NCI-H2107 treated with DMSO at 0.1 percent for 48 hours (cell line): ENCODE results near the gene PLA2G4C.
"Not testable (repeated sequence)": the region's sequence is repeated elsewhere in the genome, so short reads cannot be mapped to it uniquely, and the experiment has no call there.

ENCODE experiments used
- DNase-seq: peaks from one replicate; lab custom pipeline; 2025; ENCODE audit not compliant: unreplicated experiment; lab: John Stamatoyannopoulos, UW

Gene PLA2G4C

DNA sequence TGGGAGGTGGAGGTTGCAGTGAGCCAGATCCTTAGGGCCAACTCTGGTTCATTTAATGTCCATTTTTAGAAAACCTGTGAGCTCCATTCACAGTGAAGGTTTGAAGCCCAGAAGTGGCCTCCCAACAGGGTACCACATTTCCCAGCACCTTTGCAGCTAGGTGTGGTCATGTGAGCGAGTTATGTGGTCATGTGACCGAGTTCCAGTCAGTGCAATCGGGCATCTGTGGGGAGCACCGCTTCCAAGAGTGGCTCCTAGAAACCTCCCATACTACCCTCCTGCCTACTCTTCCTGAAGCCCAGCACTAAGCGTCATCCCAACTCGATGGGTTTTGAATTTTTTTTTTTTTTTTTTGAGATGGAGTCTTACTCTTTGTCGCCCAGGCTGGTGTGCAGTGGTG, 663 bp upstream of the PLA2G4C start:
- DNase-seq, result peak; percentile 37

- DNase-seq, result no peak
Observed at GRCh38 chr19:48108997-48109782, 1.4 kb downstream of the PLA2G4C start.

GRCh38 chr19:48103922-48104321, 6.7 kb downstream of the PLA2G4C start:
- no peak for DNase-seq

- no peak for DNase-seq
Observed at GRCh38 chr19:48102870-48103751, 7.5 kb downstream of the PLA2G4C start.

DNA sequence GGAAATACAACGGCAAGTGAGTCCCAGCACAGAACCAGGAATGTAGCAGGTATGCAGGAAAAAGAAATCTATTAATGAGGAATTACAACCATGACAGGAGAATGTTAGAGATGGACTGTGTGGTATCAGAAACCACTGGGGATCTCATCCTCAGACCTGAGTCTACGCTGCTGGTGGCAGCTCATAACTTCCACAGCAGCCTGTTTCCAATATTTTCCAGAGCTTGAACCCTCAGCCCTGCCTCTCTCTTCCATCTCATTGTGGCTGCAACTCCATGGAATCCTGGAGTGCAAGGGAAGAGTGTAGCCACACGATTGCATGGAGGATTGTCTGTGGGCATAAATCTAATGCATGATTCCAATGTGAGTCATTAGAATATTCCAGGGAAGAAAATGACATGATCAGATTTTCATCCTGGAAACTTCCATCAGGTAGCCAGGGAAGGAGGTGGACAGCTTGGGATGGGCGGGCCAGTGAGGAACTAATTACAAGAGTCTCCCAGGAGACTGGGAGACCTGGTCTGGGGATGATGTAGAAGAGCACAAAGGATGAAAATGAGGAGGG, 14.9 kb downstream of the PLA2G4C start:
- no peak for DNase-seq

GRCh38 chr19:48094855-48095203, 15.8 kb downstream of the PLA2G4C start:
- no peak for DNase-seq

DNA sequence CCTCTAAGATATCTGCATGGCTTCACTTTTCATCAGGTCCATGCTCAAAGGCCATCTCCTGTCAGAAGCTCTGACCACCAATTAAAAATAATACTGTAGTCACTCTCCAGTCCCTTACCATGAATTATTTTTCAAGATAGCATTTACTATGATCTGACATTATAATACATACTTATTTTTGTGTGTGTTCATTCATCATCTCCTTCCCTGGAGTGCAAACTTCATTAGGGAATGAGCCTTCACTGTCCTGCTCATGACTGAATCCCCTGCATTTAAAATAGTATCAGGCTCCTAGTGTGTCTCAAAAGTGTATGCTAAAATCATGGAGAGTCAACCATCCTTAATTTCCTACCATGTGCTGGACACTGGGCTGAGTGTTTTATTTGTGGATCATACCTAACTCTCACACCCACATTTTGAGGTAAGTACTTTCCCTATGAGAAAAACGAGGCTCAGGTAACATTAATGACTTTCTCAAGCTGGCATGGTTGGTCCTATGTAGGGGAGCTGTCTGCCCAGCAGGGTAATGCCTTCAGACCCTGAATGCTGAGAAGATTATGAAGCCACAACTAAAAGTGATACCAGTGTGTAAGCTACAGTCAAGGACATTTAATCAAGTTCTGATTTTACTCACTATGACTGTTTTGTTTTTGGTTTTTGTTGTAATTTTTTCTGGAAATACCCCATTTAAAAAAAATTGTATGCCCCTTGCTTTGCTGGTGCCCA, 16.3 kb downstream of the PLA2G4C start:
- DNase-seq, result no peak

- DNase-seq, result not testable (repeated sequence)
Observed at GRCh38 chr19:48091111-48091718, 19.4 kb downstream of the PLA2G4C start.

DNA sequence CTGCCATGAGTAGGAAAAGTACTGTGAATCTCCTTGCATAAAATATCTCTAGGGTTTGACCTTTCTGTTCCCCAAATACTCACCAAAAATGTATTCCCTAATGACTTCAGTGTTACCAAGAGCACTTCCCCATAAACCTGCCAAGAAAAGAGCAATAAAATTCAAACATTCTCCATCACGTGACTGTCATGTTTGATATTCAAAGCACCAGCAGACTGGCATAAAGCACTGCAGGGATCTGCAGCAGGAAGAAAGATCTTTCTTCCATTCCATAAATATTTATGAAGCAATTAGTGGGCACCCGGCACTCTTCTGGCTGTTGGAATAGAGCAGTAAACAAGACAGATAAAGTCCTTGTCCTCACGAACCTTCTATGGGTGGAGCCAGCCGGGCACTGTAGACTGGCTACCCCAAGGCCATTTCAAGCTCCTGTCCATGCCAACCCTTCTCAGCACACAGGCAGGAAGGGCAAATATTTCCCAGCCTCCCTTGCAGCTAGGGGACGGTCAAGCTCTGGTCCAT, 20.3 kb downstream of the PLA2G4C start:
- DNase-seq, result no peak

- DNase-seq, result not testable (repeated sequence)
Observed at GRCh38 chr19:48088991-48089390, 21.6 kb downstream of the PLA2G4C start.

DNA sequence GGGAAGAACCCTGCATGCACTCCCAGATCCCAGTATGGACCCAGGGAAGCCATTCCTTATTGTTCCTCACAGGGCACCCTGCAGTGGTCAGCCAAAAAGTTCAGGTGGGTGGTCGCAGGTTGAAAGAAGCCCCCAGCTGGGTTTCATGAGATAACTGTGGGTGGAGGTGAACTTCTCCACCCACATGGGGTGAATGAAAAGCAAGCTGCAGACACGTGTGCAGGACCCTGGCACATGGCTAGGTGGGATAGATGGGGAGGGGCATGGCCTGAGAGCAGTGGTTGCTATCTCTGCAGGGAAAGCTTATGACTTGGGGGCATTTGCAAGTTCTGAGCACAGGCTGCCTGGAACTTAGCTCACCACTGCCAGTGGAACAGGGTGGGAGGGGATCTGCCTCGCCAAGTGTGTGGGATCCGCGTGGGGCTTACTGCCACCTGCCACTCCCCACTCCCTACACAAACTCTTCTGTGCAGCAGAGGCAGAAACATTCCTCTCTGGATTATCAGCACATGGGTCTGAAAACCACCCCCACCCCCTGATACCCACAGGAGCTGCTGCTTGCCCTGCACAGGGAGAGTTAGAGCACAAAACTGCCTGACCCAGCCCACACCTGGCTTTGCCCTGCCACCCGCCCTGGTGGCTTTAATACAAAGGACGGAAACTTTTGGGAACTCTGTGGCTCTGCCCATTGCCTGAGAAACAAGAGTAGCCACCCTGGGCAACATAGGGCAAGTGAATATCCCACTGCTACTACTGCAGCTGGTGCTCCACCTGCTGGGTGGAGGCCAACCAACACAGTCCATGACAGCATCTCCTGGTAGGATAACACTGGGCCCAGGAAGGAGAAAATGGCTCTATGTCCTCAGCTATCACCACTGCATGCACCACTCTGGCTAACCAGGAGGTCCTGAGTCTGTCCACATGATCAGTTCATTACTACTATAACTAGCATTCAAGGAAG, 24.4 kb downstream of the PLA2G4C start:
- no peak for DNase-seq

GRCh38 chr19:48085076-48085475, 25.5 kb downstream of the PLA2G4C start:
- no peak for DNase-seq

- no peak for DNase-seq
Observed at GRCh38 chr19:48081106-48081505, 29.5 kb downstream of the PLA2G4C start.

DNA sequence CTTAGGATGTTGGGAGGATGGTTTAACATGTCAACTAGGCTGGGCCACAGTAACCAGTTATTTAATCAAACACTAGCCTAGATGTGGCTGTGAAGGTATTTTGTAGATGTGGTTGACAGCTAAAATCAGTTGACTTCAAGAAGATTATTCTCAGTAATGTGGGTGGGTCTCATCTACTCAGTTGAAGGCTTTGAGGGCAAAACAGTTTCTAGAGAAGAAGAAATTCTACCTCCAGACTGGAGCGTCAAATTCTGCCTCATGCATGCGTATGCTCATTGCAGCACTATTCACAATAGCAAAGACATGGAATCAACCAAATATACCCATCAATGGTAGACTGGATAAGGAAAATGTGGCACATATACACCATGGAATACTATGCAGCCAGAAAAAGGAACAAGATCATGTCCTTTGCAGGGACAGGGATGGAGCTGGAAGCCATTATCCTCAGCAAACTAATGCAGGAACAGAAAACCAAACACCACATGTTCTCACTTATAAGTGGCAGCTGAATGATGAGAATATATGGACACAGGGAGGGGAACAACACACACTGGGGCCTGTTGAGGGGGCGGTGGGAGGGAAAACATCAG, 40.3 kb downstream of the PLA2G4C start:
- not testable (repeated sequence) for DNase-seq

- DNase-seq, result no peak
Observed at GRCh38 chr19:48069435-48069834, 41.2 kb downstream of the PLA2G4C start.

DNA sequence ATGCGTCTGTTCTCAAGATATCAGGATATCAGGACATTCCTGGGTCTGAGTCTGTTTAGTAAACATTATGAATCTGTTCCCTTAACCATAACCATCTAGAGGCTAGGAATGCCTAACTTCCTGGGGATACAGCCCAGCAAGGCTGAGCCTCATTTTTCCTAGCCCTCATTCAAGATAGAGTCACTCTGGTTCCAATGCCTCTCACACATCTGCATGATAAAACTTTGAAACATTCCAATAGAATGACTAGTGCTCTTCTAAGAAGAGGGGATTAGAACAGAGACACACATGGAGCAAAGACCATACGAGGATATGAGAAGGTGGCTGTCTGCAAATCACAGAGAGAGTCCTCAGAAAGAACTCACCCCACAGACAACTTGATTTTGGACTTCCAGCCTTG, 46.1 kb downstream of the PLA2G4C start:
- DNase-seq, result no peak

DNA sequence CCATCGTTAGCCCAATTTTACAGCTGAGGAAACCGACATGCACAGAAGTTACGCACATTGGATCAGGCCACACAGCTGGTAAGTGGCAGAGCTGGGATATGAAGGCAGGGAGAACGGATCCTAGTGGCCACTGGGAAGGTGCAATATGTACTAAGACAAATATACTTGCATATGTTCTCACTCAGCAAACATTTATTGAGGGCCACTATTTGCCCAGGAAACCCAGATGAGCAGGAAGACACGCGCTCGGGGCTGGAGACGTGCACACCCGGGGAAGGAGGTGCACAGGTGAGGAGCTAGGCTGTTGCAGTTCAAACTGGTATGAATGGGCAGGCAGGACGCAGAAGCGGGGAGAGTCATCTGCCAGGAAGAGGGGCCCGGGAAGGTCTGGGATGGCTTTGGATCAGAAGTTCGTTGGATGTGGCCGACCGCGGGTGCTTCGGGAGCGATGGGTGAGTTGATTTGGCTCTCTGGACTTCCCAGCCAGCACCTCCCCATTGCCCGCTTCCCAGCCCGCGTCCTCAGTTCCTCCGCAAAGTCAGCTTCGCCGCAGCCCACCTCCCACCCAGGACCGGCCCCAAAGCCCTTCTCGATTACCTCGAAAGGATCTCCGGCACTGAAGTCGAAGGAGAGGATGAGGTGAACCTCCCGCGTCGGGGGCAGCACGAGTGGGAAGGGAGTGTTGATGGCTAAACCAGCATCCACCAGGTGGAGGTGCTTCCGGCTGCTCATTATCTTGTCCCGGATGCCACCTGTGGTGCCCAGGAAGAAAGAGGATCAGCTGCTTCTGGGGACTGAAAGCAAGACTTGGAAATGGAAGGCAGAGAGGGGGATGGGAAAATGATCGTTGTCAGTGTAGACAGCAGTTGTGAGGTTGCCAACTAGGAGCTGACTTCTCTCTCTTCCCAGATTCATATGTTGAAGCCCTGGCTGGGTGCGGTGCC, 48.9 kb downstream of the PLA2G4C start:
- no peak for DNase-seq

GRCh38 chr19:48060381-48060780, 50.2 kb downstream of the PLA2G4C start:
- DNase-seq, result no peak
